Activated CD8-positive, alpha-beta T cell treated with anti-CD3 and anti-CD28 coated beads for 36 hours (primary cell): ENCODE data around the gene ERVW-1. TPM values are rescaled to one million over a fixed set of nuclear protein-coding genes. Genes with fewer than 3 reads are reported as not detected.
"Not testable (repeated sequence)": the region's sequence is repeated elsewhere in the genome, so short reads cannot be mapped to it uniquely, and the experiment has no call there.

Experiments used
- ATAC-seq: fragments of 200-7000 bp; cut with Tn5 transposase; one replicate; pipeline ENCODE4 v1.10.0; 2021; ENCODE audit warnings: mild to moderate bottlenecking, moderate library complexity
- CTCF ChIA-PET: fragments of 350-600 bp; sonication (Branson Sonifier 250); formaldehyde crosslinking; loops from one replicate; lab custom pipeline; 2021; ENCODE audit warnings: antibody characterized with exemption; lab: Charles Lee
- POLR2A ChIA-PET: fragments of 350-600 bp; sonication (Branson Sonifier 250); formaldehyde crosslinking; loops from one replicate; lab custom pipeline; 2021; ENCODE audit warnings: antibody characterized with exemption; lab: Charles Lee
- DNase-seq: peaks from one replicate; pipeline ENCODE4 v3.0.0-alpha.2; 2020
- H3K27ac Mint-ChIP-seq: one replicate; pipeline ENCODE4 v1.8.0; 2021; ENCODE audit warnings: mild to moderate bottlenecking, mixed read lengths
- H3K27me3 Mint-ChIP-seq: one replicate; pipeline ENCODE4 v1.8.0; 2021; ENCODE audit warnings: mixed read lengths
- H3K36me3 Mint-ChIP-seq: one replicate; pipeline ENCODE4 v1.8.0; 2021; ENCODE audit warnings: low read depth, mixed read lengths
- H3K4me1 Mint-ChIP-seq: one replicate; pipeline ENCODE4 v1.8.0; 2021; ENCODE audit warnings: low read depth, mixed read lengths
- H3K4me3 Mint-ChIP-seq: one replicate; pipeline ENCODE4 v1.8.0; 2021; ENCODE audit warnings: mild to moderate bottlenecking, moderate library complexity, mixed read lengths
- H3K9me3 Mint-ChIP-seq: one replicate; pipeline ENCODE4 v1.8.0; 2021; ENCODE audit warnings: mixed read lengths
- intact Hi-C: fragments of 100-400 bp; cut with micrococcal nuclease; formaldehyde crosslinking; loops from one replicate; pipeline ENCODE4 v1.10.0; 2022
- total RNA-seq, 2 experiments: library from RNA; stranded (reverse); gene quantifications; one replicate each; pipeline ENCODE4 v1.2.3, GENCODE V29; 2021
- TF ChIP-seq, protein P1 (sequence below): fragments of 200-600 bp; IDR thresholded peaks from one replicate; pipeline ENCODE4 v1.8.0; 2022; ENCODE audit warnings: antibody characterized with exemption, mild to moderate bottlenecking

ERVW-1 gene
- total RNA-seq, 2 experiments from 2014 or later = not detected

DNA sequence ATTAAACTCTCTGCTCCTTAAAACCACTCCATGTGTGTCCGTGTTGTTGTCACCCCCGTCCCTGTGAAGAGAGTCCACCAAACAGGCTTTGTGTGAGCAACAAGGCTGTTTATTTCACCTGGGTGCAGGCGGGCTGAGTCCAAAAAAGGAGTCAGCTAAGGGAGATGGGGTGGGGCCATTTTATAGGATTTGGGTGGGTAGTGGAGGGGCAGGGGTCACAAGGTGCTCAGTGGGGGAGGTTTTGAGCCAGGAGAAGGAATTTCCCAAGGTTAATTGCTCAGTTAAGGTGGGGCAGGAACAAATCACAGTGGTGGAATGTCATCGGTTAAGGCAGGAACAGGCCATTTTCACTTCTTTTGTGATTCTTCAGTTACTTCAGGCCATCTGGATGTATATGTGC is 1.4 kb upstream of the ERVW-1 start:
- POLR2A ChIA-PET, intact Hi-C loops, H3K36me3 Mint-ChIP-seq, CTCF ChIA-PET, ATAC-seq, H3K4me1 Mint-ChIP-seq, H3K27me3 Mint-ChIP-seq, H3K9me3 Mint-ChIP-seq, DNase-seq, H3K4me3 Mint-ChIP-seq, H3K27ac Mint-ChIP-seq: not testable (repeated sequence)

DNA sequence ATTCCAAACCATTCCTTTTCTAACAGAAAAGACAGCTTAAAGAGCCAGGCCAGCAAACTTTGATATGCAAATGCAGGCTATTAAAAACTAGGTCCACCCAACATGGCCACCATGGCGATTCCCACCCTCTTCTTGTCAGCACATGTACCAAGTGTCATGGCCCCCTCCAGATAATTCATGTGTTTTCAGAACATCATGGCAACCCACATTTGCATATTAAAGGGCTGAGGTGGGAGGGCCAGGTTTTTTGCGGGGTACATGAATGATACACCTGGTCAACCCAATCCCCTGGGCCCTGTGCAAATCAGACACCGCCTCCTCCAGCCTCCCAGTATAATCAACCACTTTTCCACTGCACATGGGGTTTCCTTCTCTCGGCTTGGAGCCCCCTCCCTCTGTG is 965 bp upstream of the ERVW-1 start:
- DNase-seq = no peak
- Mint-ChIP-seq H3K27ac (no peak overlapping the region), H3K36me3 (no peaks in the 10 kb centered on the region), H3K9me3 (no peaks in the 10 kb centered on the region), H3K27me3 (no peaks in the 10 kb centered on the region), H3K4me1 (no peaks in the 10 kb centered on the region), H3K4me3 (no peak overlapping the region)
- ChIA-PET CTCF (no interaction called here), POLR2A (no interaction called here)
- ATAC-seq = no peak
- intact Hi-C loops = no loop called here
- TF ChIP-seq, protein P1, sequence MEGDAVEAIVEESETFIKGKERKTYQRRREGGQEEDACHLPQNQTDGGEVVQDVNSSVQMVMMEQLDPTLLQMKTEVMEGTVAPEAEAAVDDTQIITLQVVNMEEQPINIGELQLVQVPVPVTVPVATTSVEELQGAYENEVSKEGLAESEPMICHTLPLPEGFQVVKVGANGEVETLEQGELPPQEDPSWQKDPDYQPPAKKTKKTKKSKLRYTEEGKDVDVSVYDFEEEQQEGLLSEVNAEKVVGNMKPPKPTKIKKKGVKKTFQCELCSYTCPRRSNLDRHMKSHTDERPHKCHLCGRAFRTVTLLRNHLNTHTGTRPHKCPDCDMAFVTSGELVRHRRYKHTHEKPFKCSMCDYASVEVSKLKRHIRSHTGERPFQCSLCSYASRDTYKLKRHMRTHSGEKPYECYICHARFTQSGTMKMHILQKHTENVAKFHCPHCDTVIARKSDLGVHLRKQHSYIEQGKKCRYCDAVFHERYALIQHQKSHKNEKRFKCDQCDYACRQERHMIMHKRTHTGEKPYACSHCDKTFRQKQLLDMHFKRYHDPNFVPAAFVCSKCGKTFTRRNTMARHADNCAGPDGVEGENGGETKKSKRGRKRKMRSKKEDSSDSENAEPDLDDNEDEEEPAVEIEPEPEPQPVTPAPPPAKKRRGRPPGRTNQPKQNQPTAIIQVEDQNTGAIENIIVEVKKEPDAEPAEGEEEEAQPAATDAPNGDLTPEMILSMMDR = no peak

DNA sequence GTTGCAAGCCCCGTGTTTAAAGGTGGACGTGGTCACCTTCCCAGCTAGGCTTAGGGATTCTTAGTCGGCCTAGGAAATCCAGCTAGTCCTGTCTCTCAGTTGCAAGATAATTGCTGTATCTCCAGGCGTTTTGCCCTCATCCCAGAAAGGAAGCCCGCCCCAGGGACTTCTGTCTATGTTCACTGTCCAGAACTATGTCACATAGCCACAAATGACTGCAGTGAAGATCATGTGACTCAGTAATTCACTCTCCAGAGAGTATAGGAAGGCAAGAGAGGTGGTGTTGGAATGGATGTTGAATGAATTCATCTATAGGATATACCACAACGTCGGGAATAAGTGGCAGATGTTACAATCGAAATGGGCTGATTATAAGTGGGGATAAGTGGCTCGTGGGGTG is 349 bp upstream of the ERVW-1 start:
- ChIA-PET POLR2A (no interaction called here), CTCF (interaction anchor here (1.0 kb wide), 1 partner anchor 31 kb away, joined by 4 read pairs; the partner anchor contains the start of gene GATAD1)
- TF ChIP-seq, protein P1 = no peak
- ATAC-seq = no peak
- no peak overlapping the region for H3K27ac Mint-ChIP-seq
- H3K36me3 Mint-ChIP-seq = no peaks in the 10 kb centered on the region
- H3K4me1 Mint-ChIP-seq = no peaks in the 10 kb centered on the region
- DNase-seq = no peak
- intact Hi-C loops = no loop called here
- no peaks in the 10 kb centered on the region for H3K9me3 Mint-ChIP-seq
- H3K27me3 Mint-ChIP-seq = no peaks in the 10 kb centered on the region
- H3K4me3 Mint-ChIP-seq = no peak overlapping the region

DNA sequence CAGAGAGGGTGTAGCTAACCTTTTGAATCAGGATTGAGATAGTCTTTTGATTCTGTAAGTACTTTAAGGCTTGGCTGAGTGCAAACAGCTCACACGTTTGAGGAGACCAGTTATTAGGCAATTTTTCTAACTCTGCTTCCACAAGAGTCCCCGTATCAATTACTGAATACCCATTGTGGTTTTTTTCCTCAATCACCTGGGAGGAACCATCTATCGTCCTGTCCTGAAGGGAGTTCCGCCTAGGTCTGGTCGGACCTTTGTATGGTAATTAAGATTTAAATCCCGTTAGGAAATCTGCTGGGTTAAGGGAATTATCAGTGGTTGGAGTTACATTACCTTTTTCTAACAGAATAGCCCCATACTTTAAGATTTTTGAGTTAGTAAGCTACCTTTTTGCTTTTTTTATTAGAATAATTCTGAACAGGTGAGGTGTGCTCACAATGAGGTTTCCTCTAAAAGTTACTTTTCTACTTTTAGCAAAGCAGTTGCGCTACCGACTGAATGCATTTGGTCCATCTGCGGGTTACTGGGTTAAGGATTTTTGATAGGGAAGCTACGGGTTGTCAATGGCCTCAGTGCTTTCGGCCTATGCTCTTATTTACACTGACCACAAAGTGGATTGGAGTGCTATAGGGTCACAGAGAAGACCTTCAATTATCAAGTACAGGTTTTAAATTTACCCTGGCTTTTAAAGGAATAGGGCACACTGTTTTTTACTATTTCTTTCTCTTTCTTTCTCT is 1.7 kb downstream of the ERVW-1 start:
- H3K9me3 Mint-ChIP-seq, H3K4me3 Mint-ChIP-seq, POLR2A ChIA-PET, H3K27me3 Mint-ChIP-seq, H3K4me1 Mint-ChIP-seq, DNase-seq, intact Hi-C loops, CTCF ChIA-PET, ATAC-seq, H3K27ac Mint-ChIP-seq, H3K36me3 Mint-ChIP-seq: not testable (repeated sequence)

DNA sequence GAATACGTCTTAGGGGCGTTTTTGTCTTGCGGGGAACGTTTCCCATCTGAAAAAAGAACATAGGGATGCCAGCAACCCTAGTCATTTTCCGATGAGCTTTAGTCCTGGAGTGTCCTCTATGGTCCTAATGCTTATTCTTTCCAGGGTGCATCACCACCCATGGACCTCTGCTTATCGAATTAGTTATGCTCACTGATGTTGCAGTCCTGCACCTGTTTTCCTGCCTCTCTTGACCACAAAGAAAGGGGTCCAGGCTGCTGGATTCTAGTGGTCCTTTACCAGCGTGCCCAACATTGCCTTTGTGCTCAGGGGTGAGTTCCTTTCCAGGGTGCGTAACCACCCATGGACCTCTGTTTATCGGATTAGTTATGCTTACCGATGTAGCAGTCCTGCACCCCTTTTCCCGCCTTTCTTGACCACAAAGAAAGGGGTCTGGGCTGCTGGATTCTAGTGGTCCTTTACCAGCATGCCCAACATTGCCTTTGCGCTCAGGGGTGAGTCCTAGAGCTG is 2.4 kb downstream of the ERVW-1 start:
- H3K4me3 Mint-ChIP-seq, CTCF ChIA-PET, H3K27me3 Mint-ChIP-seq, H3K36me3 Mint-ChIP-seq, POLR2A ChIA-PET, H3K4me1 Mint-ChIP-seq, ATAC-seq, intact Hi-C loops, H3K27ac Mint-ChIP-seq, H3K9me3 Mint-ChIP-seq, DNase-seq: not testable (repeated sequence)

DNA sequence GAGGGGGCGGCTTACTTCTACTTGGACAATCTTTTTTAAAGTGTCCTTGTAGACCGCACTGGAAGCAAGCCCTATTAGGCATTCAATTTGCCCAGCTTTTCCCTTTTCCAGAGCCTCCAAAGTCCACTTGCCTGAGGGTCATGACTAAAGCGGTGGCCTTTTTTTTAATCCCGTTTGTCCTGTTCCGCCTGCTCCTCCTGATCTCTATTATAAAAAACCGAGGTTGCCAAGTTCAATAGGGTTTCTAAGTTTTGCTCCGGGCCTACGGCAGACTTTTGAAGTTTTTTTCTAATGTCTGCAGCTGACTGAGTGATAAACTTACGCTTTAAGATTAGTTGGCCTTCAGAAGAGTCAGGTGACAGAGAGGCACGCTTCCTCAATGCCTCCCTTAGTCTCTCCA is 3.8 kb downstream of the ERVW-1 start:
- intact Hi-C loops, CTCF ChIA-PET, DNase-seq, ATAC-seq, POLR2A ChIA-PET, H3K36me3 Mint-ChIP-seq, H3K4me3 Mint-ChIP-seq, H3K9me3 Mint-ChIP-seq, H3K27me3 Mint-ChIP-seq, H3K4me1 Mint-ChIP-seq, H3K27ac Mint-ChIP-seq: not testable (repeated sequence)

DNA sequence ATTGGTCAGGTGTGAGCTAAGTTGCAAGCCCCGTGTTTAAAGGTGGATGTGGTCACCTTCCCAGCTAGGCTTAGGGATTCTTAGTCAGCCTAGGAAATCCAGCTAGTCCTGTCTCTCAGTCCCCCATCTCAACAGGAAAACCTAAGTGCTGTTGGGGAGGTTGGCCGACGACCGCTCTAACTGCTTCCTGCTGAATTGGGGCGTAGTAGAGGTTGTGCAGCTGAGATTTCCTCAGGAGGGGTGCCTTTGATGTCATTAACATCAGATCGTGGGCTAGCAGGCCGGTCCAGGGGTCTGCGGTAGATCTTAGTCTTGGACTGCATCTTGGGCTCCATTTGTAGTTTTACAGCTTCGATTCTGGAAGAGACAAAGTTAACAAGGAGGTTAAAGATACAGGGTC is 9.2 kb downstream of the ERVW-1 start:
- CTCF ChIA-PET = interaction anchor here (0.9 kb wide), 1 partner anchor 10 kb away, joined by 3 read pairs; no protein-coding TSS in a partner anchor
- intact Hi-C loops, H3K4me3 Mint-ChIP-seq, H3K4me1 Mint-ChIP-seq, H3K9me3 Mint-ChIP-seq, POLR2A ChIA-PET, H3K27ac Mint-ChIP-seq, DNase-seq, ATAC-seq, H3K27me3 Mint-ChIP-seq: not testable (repeated sequence)
- peaks cover 10% of the 10 kb centered on the region for H3K36me3 Mint-ChIP-seq
